ENCODE data around the gene CTDSPL.

DNA sequence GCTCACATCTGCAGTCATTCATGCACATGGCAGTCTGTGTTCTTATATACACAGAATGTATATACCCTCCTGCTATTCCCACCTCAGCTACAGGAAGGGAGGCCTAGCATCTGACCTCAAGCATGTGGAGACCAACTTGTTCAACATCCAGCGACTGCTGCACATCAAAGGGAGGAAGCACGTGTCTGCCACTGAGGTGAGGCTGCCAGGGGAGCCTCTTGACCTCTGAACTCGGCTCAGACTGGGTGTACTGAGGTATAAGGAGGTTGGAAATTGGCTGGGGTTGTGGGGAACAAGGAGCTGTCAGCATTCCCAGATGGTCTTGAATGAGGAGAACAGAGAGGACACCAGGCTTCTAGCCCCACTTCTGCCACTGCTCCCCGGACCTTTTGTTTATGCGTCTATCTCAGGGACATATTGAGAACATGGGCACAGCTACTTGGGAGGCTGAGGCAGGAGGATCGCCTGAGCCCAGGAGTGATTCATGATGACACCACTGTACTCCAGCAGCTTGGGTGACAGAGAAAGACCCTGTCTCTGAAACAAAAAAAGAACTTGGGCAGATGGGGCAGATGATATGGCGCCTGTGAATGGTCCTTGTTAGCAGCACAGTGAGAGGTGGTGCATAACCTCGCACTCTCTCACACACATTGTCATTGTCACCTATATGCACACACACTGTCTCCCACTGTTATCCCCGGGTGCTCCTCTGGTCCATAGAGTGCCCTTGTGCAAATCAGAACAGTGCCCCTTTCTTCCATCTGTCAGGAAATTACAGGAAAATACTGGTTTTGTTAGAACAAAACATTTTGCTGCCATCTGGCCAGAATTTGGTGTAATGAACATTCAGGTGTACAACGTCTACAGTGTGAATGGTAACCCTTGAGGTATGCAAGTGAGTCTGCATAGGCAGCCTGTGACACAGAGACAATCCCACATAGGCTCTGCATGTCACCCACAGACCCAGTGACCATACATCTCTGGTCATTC lies 134.3 kb downstream of the CTDSPL start:
- TF ChIP-seq, protein P1, sequence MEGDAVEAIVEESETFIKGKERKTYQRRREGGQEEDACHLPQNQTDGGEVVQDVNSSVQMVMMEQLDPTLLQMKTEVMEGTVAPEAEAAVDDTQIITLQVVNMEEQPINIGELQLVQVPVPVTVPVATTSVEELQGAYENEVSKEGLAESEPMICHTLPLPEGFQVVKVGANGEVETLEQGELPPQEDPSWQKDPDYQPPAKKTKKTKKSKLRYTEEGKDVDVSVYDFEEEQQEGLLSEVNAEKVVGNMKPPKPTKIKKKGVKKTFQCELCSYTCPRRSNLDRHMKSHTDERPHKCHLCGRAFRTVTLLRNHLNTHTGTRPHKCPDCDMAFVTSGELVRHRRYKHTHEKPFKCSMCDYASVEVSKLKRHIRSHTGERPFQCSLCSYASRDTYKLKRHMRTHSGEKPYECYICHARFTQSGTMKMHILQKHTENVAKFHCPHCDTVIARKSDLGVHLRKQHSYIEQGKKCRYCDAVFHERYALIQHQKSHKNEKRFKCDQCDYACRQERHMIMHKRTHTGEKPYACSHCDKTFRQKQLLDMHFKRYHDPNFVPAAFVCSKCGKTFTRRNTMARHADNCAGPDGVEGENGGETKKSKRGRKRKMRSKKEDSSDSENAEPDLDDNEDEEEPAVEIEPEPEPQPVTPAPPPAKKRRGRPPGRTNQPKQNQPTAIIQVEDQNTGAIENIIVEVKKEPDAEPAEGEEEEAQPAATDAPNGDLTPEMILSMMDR (IDR thresholded peaks at IDR 0.05; ENCODE audit: low read depth, low read length, missing input control) = no peak
- TF ChIP-seq FOXA1 (IDR thresholded peaks at IDR 0.05) = no peak
